IMR-90 (cell line): ENCODE measurements around the gene SLC22A12. TPM values are rescaled to one million over a fixed set of nuclear protein-coding genes. Genes with fewer than 3 reads are reported as not detected.

ENCODE experiments used
- ATAC-seq: fragments of 200-7000 bp; cut with Tn5 transposase; 2 replicates; pipeline ENCODE4 v1.9.1; 2020; ENCODE audit warnings: low read depth, mild to moderate bottlenecking, moderate library complexity
- BruUV-seq: library from RNA; stranded (reverse); fragments of 400-500 nt; replicated peaks from 2 replicates; lab custom pipeline; 2021; lab: Mats Ljungman, UMichigan
- CTCF ChIA-PET: fragments of 300-600 bp; formaldehyde crosslinking; extraction: SDS; loops from one replicate; lab custom pipeline; 2021; ENCODE audit warnings: antibody characterized with exemption; lab: Yijun Ruan, JAX
- POLR2A ChIA-PET: fragments of 300-600 bp; sonication (Branson Sonifier 250); formaldehyde crosslinking; loops from one replicate; lab custom pipeline; 2022; ENCODE audit warnings: antibody characterized with exemption; ENCODE audit not compliant: unreplicated experiment; lab: Charles Lee
- DNase-seq: peaks from one replicate; pipeline ENCODE4 v3.0.0; 2013
- H2AFZ ChIP-seq: replicated peaks from 2 replicates; pipeline ENCODE3; 2013; ENCODE audit warnings: low read length, mild to moderate bottlenecking; ENCODE audit not compliant: poor library complexity
- H2AK5ac ChIP-seq: 2 replicates; pipeline ENCODE4 v1.6.1; 2013; ENCODE audit warnings: low read depth, low read length, inconsistent platforms
- H2AK9ac ChIP-seq: replicated peaks from 2 replicates; pipeline ENCODE3; 2013; ENCODE audit warnings: mild to moderate bottlenecking, low read depth, low read length, moderate library complexity; ENCODE audit not compliant: poor library complexity
- H2BK120ac ChIP-seq: 2 replicates; pipeline ENCODE4 v1.6.1; 2013; ENCODE audit warnings: low read depth, low read length, inconsistent platforms
- H2BK15ac ChIP-seq: 3 replicates; pipeline ENCODE4 v1.6.1; 2013; ENCODE audit warnings: low read depth, low read length, inconsistent platforms
- H2BK20ac ChIP-seq: 2 replicates; pipeline ENCODE4 v1.6.1; 2013; ENCODE audit warnings: low read depth, mild to moderate bottlenecking, inconsistent platforms, low read length, moderate library complexity
- H2BK5ac ChIP-seq: 2 replicates; pipeline ENCODE4 v1.6.1; 2013; ENCODE audit warnings: mild to moderate bottlenecking, low read depth, low read length, inconsistent platforms; ENCODE audit not compliant: poor library complexity, severe bottlenecking
- H3K14ac ChIP-seq: replicated peaks from 2 replicates; pipeline ENCODE4 v1.6.1; 2013; ENCODE audit warnings: low read depth, low read length, inconsistent platforms
- H3K18ac ChIP-seq: 2 replicates; pipeline ENCODE4 v1.6.1; 2013; ENCODE audit warnings: low read depth, low read length, control low read depth
- H3K23ac ChIP-seq: 2 replicates; pipeline ENCODE4 v1.6.1; 2013; ENCODE audit warnings: low read depth, low read length, inconsistent platforms
- H3K27ac ChIP-seq: 2 replicates; pipeline ENCODE4 v1.5.1; 2013; ENCODE audit warnings: mild to moderate bottlenecking, control low read depth, low read length; ENCODE audit not compliant: insufficient read depth
- H3K27me3 ChIP-seq: 2 replicates; pipeline ENCODE4 v1.6.1; 2013; ENCODE audit warnings: low read length; ENCODE audit not compliant: control insufficient read depth, insufficient read depth
- H3K36me3 ChIP-seq: 2 replicates; pipeline ENCODE4 v1.6.1; 2013; ENCODE audit warnings: low read length, mixed read lengths; ENCODE audit not compliant: control insufficient read depth, insufficient read depth
- H3K4ac ChIP-seq: 2 replicates; pipeline ENCODE4 v1.6.1; 2013; ENCODE audit warnings: low read depth, low read length, inconsistent platforms
- H3K4me1 ChIP-seq: 2 replicates; pipeline ENCODE4 v1.6.1; 2013; ENCODE audit warnings: low read length, mixed read lengths; ENCODE audit not compliant: control insufficient read depth, insufficient read depth
- H3K4me2 ChIP-seq: 2 replicates; pipeline ENCODE4 v1.6.1; 2013; ENCODE audit warnings: low read depth, mild to moderate bottlenecking, control low read depth, low read length, moderate library complexity
- H3K4me3 ChIP-seq: 2 replicates; pipeline ENCODE4 v1.5.1; 2013; ENCODE audit warnings: low read depth, mild to moderate bottlenecking, control low read depth, low read length, moderate library complexity; ENCODE audit not compliant: insufficient read depth
- H3K56ac ChIP-seq: 2 replicates; pipeline ENCODE4 v1.6.1; 2013; ENCODE audit warnings: low read length, inconsistent platforms; ENCODE audit not compliant: insufficient read depth; ENCODE audit errors: extremely low read depth
- H3K79me1 ChIP-seq, 2 experiments: 2 replicates each; pipeline ENCODE4 v1.6.1; 2013; ENCODE audit warnings: low read length in 2 of 2, inconsistent platforms in 1 of 2, low read depth in 1 of 2
- H3K9ac ChIP-seq: 2 replicates; pipeline ENCODE4 v1.6.1; 2013; ENCODE audit warnings: low read depth, low read length, control low read depth
- H3K9me1 ChIP-seq: 2 replicates; pipeline ENCODE4 v1.6.1; 2013; ENCODE audit warnings: low read length, inconsistent platforms; ENCODE audit not compliant: insufficient read depth
- H3K9me3 ChIP-seq: 2 replicates; pipeline ENCODE4 v1.6.1; 2013; ENCODE audit warnings: low read length; ENCODE audit not compliant: control insufficient read depth, insufficient read depth
- H4K20me1 ChIP-seq: 2 replicates; pipeline ENCODE4 v1.6.1; 2013; ENCODE audit warnings: low read length, inconsistent platforms; ENCODE audit not compliant: insufficient read depth
- H4K5ac ChIP-seq: 2 replicates; pipeline ENCODE4 v1.6.1; 2013; ENCODE audit warnings: mild to moderate bottlenecking, low read depth, low read length, control low read depth
- H4K8ac ChIP-seq, 2 experiments: 2 replicates each; pipeline ENCODE4 v1.6.1; 2013; ENCODE audit warnings: low read depth in 2 of 2, low read length in 2 of 2, control low read depth in 1 of 2, inconsistent platforms in 1 of 2
- H4K91ac ChIP-seq: 2 replicates; pipeline ENCODE4 v1.6.1; 2013; ENCODE audit warnings: low read depth, low read length, inconsistent platforms; ENCODE audit not compliant: insufficient read depth
- CEBPB ChIP-seq: IDR thresholded peaks from 2 replicates; pipeline ENCODE4 v1.6.1; 2012; ENCODE audit warnings: low read depth, low read length, improper control_type of control experiment
- MXI1 ChIP-seq: IDR thresholded peaks from 2 replicates; pipeline ENCODE4 v1.6.1; 2012; ENCODE audit warnings: low read depth, mild to moderate bottlenecking, low read length, moderate library complexity, borderline replicate concordance
- RAD21 ChIP-seq: IDR thresholded peaks from 2 replicates; pipeline ENCODE4 v1.6.1; 2012; ENCODE audit warnings: low read length, improper control_type of control experiment
- RFX5 ChIP-seq: IDR thresholded peaks from 2 replicates; pipeline ENCODE4 v1.8.0; 2012; ENCODE audit warnings: low read depth, mild to moderate bottlenecking, low read length, moderate library complexity
- SMC3 ChIP-seq: fragments of 150-350 bp; IDR thresholded peaks from 2 replicates; pipeline ENCODE4 v1.6.1; 2016; ENCODE audit warnings: low read depth, mild to moderate bottlenecking, antibody characterized with exemption, low read length, moderate library complexity
- USF2 ChIP-seq: fragments of 150-350 bp; IDR thresholded peaks from 2 replicates; pipeline ENCODE4 v1.6.1; 2017; ENCODE audit warnings: mild to moderate bottlenecking, antibody characterized with exemption, low read length, low read depth
- WGBS, 2 experiments: methylation state at CpG; one replicate each; pipeline versions ENCODE4 v1.1.5 to v1.1.7; 2013; ENCODE audit warnings: missing lambda C conversion rate in 2 of 2; ENCODE audit not compliant: insufficient read length in 1 of 2; ENCODE audit errors: extremely low coverage in 2 of 2; 5-methylcytosine and 5-hydroxymethylcytosine counted together
- dilution Hi-C: fragments of 300-500 bp; cut with HindIII; formaldehyde crosslinking; loops from one replicate; pipeline ENCODE4 v1.14.3; 2018; ENCODE audit warnings: low sequenced_read_pairs; ENCODE audit not compliant: unreplicated experiment
- in situ Hi-C: fragments of 300-500 bp; cut with MboI; formaldehyde crosslinking; loops from 3 replicates; pipeline ENCODE4 v1.14.3; 2019; ENCODE audit warnings: low sequenced_read_pairs, inconsistent platforms, mixed read lengths
- intact Hi-C: fragments of 100-400 bp; cut with micrococcal nuclease; formaldehyde crosslinking; loops from 2 replicates; pipeline ENCODE4 v1.10.0; 2022
- polyA plus RNA-seq, 3 experiments: library from polyadenylated mRNA; depleted of rRNA; stranded (reverse); fragments of >200 nt; gene quantifications; 2 replicates each; pipeline ENCODE4 v1.2.3, GENCODE V29; 2012; ENCODE audit warnings: low replicate concordance in 1 of 3
- total RNA-seq: library from RNA; depleted of rRNA; stranded (reverse); fragments of >200 nt; gene quantifications from 2 replicates; pipeline ENCODE4 v1.2.3, GENCODE V29; 2012

Gene SLC22A12
- total and polyA plus RNA-seq, 2 of the 4 experiments (the other 2 are of a cell fraction), result not detected

DNA sequence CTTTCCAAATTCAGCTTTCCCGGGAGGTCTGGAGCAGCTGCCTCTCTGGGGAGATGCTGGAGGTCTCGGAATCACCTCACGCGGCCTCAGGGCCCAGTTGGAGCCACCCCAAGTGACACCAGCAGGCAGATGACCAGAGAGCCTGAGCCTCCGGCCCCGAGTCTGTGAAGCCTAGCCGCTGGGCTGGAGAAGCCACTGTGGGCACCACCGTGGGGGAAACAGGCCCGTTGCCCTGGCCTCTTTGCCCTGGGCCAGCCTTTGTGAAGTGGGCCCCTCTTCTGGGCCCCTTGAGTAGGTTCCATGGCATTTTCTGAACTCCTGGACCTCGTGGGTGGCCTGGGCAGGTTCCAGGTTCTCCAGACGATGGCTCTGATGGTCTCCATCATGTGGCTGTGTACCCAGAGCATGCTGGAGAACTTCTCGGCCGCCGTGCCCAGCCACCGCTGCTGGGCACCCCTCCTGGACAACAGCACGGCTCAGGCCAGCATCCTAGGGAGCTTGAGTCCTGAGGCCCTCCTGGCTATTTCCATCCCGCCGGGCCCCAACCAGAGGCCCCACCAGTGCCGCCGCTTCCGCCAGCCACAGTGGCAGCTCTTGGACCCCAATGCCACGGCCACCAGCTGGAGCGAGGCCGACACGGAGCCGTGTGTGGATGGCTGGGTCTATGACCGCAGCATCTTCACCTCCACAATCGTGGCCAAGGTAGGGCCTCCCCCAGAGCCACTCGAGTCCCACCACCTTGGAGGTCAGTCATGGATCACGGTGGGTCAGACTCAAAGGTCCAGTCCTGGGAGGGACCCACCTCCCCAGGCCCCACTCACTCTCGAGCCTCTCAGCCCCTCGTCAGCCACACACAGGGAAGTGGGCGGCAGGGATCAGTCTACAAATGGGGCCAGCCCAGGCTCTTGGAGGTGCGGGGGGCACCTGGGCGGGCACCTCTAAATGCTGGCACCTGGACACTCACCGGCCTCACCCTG, 525 bp downstream of the SLC22A12 start (continued):
- no peak for TF ChIP-seq SMC3

DNA sequence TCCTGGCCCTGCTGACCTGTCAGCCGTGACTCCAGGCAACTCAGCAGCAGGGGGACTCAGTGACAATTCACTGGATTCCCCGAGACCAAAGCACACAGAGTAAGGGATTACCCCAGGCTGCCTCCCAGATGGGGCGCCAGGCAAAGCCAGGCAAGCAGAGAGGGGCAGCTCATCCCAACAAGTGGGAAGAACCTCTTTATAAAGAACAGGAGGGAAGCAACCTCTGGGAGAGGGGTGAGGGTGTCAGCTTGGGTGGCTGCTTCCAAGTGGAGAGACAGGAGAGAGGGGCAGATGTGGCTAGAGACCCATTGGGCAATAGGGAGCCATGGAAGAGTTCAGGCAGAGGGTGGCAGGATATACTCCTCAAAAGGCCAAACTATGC, 1.2 kb downstream of the SLC22A12 start:
- Histone ChIP-seq H3K4me3 (no peak overlapping the region), H2AK5ac (no peak overlapping the region), H3K9me1 (no peaks in the 10 kb centered on the region), H4K8ac (no peak overlapping the region), H3K4ac (no peak overlapping the region), H3K14ac (no peak overlapping the region), H2BK20ac (no peak overlapping the region), H2BK5ac (no peak overlapping the region), H4K20me1 (no peaks in the 10 kb centered on the region), H4K91ac (no peak overlapping the region), H2BK120ac (no peak overlapping the region), H2BK15ac (no peak overlapping the region), H3K23ac (no peak overlapping the region), H3K56ac (no peak overlapping the region), H3K9me3 (peaks cover 9% of the 10 kb centered on the region), H3K18ac (no peak overlapping the region), H2AK9ac (no peak overlapping the region), H3K27ac (no peak overlapping the region), H3K4me1 (no peaks in the 10 kb centered on the region), H4K5ac (no peak overlapping the region), H3K36me3 (no peaks in the 10 kb centered on the region), H3K79me1 (no peaks in the 10 kb centered on the region), H3K27me3 (no peaks in the 10 kb centered on the region; the same call in 1 of the 2 replicates), H3K4me2 (no peak overlapping the region), H3K9ac (no peak overlapping the region), H2AFZ (no peak overlapping the region)
- DNase-seq (no peak), ATAC-seq (no peak)
- no TSS peak for BruUV-seq
- intact Hi-C loops (no loop called here), in situ Hi-C loops (no loop called here), dilution Hi-C loops (no loop called here)
- ChIA-PET POLR2A (no interaction called here), CTCF (no interaction called here)
- TF ChIP-seq USF2 (no peak), MXI1 (no peak), RFX5 (no peak), RAD21 (no peak), CEBPB (no peak)
- WGBS, 2 experiments, result 14% methylated on average over 1 of the region's 3 CpGs; no CpG with 5 or more reads in 1 of the 2 experiments
